HepG2 (cell line): ENCODE results near the gene ALOX5. TPM values are rescaled to one million over a fixed set of nuclear protein-coding genes. Genes with fewer than 3 reads are reported as not detected.
A peak's percentile ranks its signal among the peaks of the same experiment; 100 is the strongest.

Source experiments
- CENPBD1 ChIP-seq: sonication (generic); formaldehyde crosslinking; IDR thresholded peaks from 2 replicates; pipeline ENCODE4 v1.8.0; 2022; ENCODE audit warnings: missing genetic modification reagents, low read depth, mild to moderate bottlenecking, borderline replicate concordance
- ETV5 ChIP-seq: IDR thresholded peaks from 2 replicates; pipeline ENCODE4 v1.6.1; 2018; ENCODE audit warnings: missing biosample characterization, missing genetic modification reagents, inconsistent platforms, borderline replicate concordance
- HNRNPK ChIP-seq: fragments of 200-400 bp; formaldehyde crosslinking; IDR thresholded peaks from 2 replicates; pipeline ENCODE4 v1.6.1; 2018; ENCODE audit warnings: low read length, low read depth, moderate library complexity, mild to moderate bottlenecking; ENCODE audit not compliant: poor library complexity, severe bottlenecking
- MIER2 ChIP-seq: IDR thresholded peaks from 2 replicates; pipeline ENCODE4 v1.6.1; 2016; ENCODE audit warnings: missing biosample characterization, missing genetic modification reagents
- MIER3 ChIP-seq: IDR thresholded peaks from 2 replicates; pipeline ENCODE4 v1.6.1; 2016; ENCODE audit warnings: missing compliant biosample characterization, borderline replicate concordance
- NFKB2 ChIP-seq: sonication (generic); formaldehyde crosslinking; IDR thresholded peaks from 2 replicates; pipeline ENCODE4 v1.4.0; 2020; ENCODE audit warnings: missing genetic modification reagents, borderline replicate concordance
- NPAS2 ChIP-seq: sonication (generic); formaldehyde crosslinking; IDR thresholded peaks from 2 replicates; pipeline ENCODE4 v1.8.0; 2022; ENCODE audit warnings: mild to moderate bottlenecking, missing genetic modification reagents, borderline replicate concordance
- PATZ1 ChIP-seq: sonication (generic); formaldehyde crosslinking; IDR thresholded peaks from 2 replicates; pipeline ENCODE4 v1.4.0; 2020; ENCODE audit warnings: missing genetic modification reagents
- PBX2 ChIP-seq: IDR thresholded peaks from 2 replicates; pipeline ENCODE4 v1.6.1; 2016; ENCODE audit warnings: control low read depth
- POLR2AphosphoS2 ChIP-seq: IDR thresholded peaks from 2 replicates; pipeline ENCODE4 v1.6.1; 2011; ENCODE audit warnings: low read depth, low read length, improper control_type of control experiment
- RFXAP ChIP-seq: sonication (generic); formaldehyde crosslinking; IDR thresholded peaks from 2 replicates; pipeline ENCODE4 v1.4.0; 2020; ENCODE audit warnings: missing genetic modification reagents, borderline replicate concordance
- TCF7L2 ChIP-seq: IDR thresholded peaks from 2 replicates; pipeline ENCODE4 v1.6.1; 2011; ENCODE audit warnings: mild to moderate bottlenecking, low read depth, low read length, moderate library complexity
- U2AF2 ChIP-seq: fragments of 200-400 bp; formaldehyde crosslinking; IDR thresholded peaks from 2 replicates; pipeline ENCODE4 v1.6.1; 2017; ENCODE audit warnings: low read depth, mild to moderate bottlenecking, low read length
- ZBTB20 ChIP-seq: sonication (generic); formaldehyde crosslinking; IDR thresholded peaks from 2 replicates; pipeline ENCODE4 v1.8.1; 2023; ENCODE audit warnings: missing genetic modification reagents, low read depth, mild to moderate bottlenecking, borderline replicate concordance
- ZFYVE20 ChIP-seq: sonication (generic); formaldehyde crosslinking; IDR thresholded peaks from 2 replicates; pipeline ENCODE4 v1.8.0; 2023; ENCODE audit warnings: low read depth, mild to moderate bottlenecking, moderate library complexity, missing genetic modification reagents, borderline replicate concordance
- ZNF138 ChIP-seq: sonication (generic); formaldehyde crosslinking; IDR thresholded peaks from 2 replicates; pipeline ENCODE4 v1.5.0; 2020; ENCODE audit warnings: mild to moderate bottlenecking, low read depth, missing genetic modification reagents
- ZNF333 ChIP-seq: sonication (generic); formaldehyde crosslinking; IDR thresholded peaks from 2 replicates; pipeline ENCODE4 v1.4.0; 2020; ENCODE audit warnings: mild to moderate bottlenecking, missing genetic modification reagents, borderline replicate concordance
- ZNF446 ChIP-seq: sonication (generic); formaldehyde crosslinking; IDR thresholded peaks from 2 replicates; pipeline ENCODE4 v1.5.0; 2020; ENCODE audit warnings: mild to moderate bottlenecking, missing genetic modification reagents
- ZNF597 ChIP-seq: sonication (generic); formaldehyde crosslinking; IDR thresholded peaks from 2 replicates; pipeline ENCODE4 v1.5.0; 2020; ENCODE audit warnings: missing genetic modification reagents
- polyA plus RNA-seq, 8 experiments: library from polyadenylated mRNA; depleted of rRNA in 3 of 8; stranded (reverse) in 7 of 8; unstranded in 1 of 8; fragments of >200 nt; fragmentation: Illumina TruSeq in 4 of 8; extraction: Trizol in 4 of 8; gene quantifications; 2 replicates each; pipeline versions ENCODE4 v1.2.1 to v1.2.3, GENCODE V29; 2011 to 2016; ENCODE audit warnings: low read depth in 4 of 8, missing spikeins in 1 of 8, mixed read lengths in 1 of 8; ENCODE audit not compliant: insufficient read depth in 1 of 8
- total RNA-seq, 5 experiments: library from RNA; depleted of rRNA; stranded (reverse); fragments of >200 nt; fragmentation: Illumina TruSeq; extraction: Trizol; gene quantifications; 2 replicates each; pipeline ENCODE4 v1.2.3, GENCODE V29; 2016; ENCODE audit warnings: low read depth in 1 of 5
- TF ChIP-seq, protein P1 (sequence below): IDR thresholded peaks from 2 replicates; pipeline ENCODE4 v1.6.1; 2012; ENCODE audit warnings: low read depth, low read length, improper control_type of control experiment
- TF ChIP-seq, protein P2 (sequence below): sonication (generic); formaldehyde crosslinking; conservative IDR thresholded peaks from 2 replicates; pipeline ENCODE4 v1.4.0; 2020; ENCODE audit warnings: missing genetic modification reagents
- TF ChIP-seq, protein P3 (sequence below): sonication (generic); formaldehyde crosslinking; IDR thresholded peaks from 2 replicates; pipeline ENCODE4 v1.4.0; 2020; ENCODE audit warnings: missing genetic modification reagents; ENCODE audit errors: not compliant biosample characterization

The ALOX5 gene
- total and polyA plus RNA-seq, 2 of the 13 experiments (the other 11 are each of a cell fraction or from before 2014, with no cell fraction given): 0.04 TPM; not detected in 1

DNA sequence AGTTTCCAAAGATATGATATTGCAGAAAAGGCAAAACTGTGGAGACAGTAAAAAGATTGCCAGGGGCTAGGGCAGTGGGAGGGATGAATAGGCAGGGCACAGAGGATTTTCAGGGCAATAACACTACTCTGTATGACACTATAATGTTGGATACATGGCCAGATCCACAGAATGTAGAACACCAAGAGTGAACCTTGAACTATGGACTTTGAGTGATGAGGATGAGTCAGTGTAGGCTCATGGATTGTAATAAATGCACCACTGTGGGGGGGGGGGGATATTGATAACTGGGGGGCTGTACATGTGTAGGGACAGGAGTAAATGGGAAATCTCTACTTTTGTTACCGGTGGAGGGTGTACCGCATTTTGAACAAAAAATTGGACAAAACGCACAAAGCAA lies 77.4 kb downstream of the ALOX5 start (continued):
- TF ChIP-seq ZNF597 (CRISPR knock-in tag) (no peak), HNRNPK (peak; percentile 36), RFXAP (CRISPR knock-in tag) (no peak), MIER2 (no peak), ZNF446 (no peak), CENPBD1 (CRISPR knock-in tag) (no peak), NFKB2 (CRISPR knock-in tag) (no peak), ZNF138 (CRISPR knock-in tag) (no peak), U2AF2 (no peak), ETV5 (CRISPR knock-in tag) (no peak), NPAS2 (no peak), ZBTB20 (CRISPR knock-in tag) (no peak), ZFYVE20 (CRISPR knock-in tag) (no peak), MIER3 (no peak), ZNF333 (no peak), PBX2 (CRISPR knock-in tag) (no peak), POLR2AphosphoS2 (no peak), PATZ1 (CRISPR knock-in tag) (peak; percentile 33; the same call in 1 of the 2 replicates), TCF7L2 (no peak)
- TF ChIP-seq, protein P1, sequence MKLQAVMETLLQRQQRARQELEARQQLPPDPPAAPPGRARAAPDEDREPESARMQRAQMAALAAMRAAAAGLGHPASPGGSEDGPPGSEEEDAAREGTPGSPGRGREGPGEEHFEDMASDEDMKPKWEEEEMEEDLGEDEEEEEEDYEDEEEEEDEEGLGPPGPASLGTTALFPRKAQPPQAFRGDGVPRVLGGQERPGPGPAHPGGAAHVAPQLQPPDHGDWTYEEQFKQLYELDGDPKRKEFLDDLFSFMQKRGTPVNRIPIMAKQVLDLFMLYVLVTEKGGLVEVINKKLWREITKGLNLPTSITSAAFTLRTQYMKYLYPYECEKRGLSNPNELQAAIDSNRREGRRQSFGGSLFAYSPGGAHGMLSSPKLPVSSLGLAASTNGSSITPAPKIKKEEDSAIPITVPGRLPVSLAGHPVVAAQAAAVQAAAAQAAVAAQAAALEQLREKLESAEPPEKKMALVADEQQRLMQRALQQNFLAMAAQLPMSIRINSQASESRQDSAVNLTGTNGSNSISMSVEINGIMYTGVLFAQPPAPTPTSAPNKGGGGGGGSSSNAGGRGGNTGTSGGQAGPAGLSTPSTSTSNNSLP: peak; percentile 44; the same call in 1 of the 2 replicates
- TF ChIP-seq, protein P2, sequence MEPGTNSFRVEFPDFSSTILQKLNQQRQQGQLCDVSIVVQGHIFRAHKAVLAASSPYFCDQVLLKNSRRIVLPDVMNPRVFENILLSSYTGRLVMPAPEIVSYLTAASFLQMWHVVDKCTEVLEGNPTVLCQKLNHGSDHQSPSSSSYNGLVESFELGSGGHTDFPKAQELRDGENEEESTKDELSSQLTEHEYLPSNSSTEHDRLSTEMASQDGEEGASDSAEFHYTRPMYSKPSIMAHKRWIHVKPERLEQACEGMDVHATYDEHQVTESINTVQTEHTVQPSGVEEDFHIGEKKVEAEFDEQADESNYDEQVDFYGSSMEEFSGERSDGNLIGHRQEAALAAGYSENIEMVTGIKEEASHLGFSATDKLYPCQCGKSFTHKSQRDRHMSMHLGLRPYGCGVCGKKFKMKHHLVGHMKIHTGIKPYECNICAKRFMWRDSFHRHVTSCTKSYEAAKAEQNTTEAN (CRISPR knock-in tag): no peak
- TF ChIP-seq, protein P3, sequence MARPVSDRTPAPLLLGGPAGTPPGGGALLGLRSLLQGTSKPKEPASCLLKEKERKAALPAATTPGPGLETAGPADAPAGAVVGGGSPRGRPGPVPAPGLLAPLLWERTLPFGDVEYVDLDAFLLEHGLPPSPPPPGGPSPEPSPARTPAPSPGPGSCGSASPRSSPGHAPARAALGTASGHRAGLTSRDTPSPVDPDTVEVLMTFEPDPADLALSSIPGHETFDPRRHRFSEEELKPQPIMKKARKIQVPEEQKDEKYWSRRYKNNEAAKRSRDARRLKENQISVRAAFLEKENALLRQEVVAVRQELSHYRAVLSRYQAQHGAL: no peak
